HCEC 1CT (cell line): ENCODE results near the gene PKP3.
"Not testable (repeated sequence)": the region's sequence is repeated elsewhere in the genome, so short reads cannot be mapped to it uniquely, and the experiment has no call there.

ENCODE experiments used
- DNase-seq: peaks from one replicate; pipeline ENCODE4 v3.0.0-alpha.2; 2017

The PKP3 gene

DNA sequence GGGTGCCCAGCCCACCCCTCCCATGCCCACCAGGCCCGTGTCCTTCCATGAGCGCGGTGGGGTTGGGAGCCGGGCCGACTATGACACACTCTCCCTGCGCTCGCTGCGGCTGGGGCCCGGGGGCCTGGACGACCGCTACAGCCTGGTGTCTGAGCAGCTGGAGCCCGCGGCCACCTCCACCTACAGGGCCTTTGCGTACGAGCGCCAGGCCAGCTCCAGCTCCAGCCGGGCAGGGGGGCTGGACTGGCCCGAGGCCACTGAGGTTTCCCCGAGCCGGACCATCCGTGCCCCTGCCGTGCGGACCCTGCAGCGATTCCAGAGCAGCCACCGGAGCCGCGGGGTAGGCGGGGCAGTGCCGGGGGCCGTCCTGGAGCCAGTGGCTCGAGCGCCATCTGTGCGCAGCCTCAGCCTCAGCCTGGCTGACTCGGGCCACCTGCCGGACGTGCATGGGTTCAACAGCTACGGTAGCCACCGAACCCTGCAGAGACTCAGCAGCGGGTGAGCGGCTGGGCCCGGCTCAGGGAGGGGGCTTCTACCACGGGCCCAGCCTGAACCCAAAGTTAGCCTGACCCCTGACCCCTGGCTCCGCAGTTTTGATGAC, 3.0 kb downstream of the PKP3 start:
- DNase-seq, result peak; percentile 77

GRCh38 chr11:398826-399225, 4.8 kb downstream of the PKP3 start:
- DNase-seq, result no peak

- no peak for DNase-seq
These were observed 5.8 kb downstream of the PKP3 start for GRCh38 chr11:399731-400211.

- DNase-seq, result no peak
These were observed 6.3 kb downstream of the PKP3 start for GRCh38 chr11:400241-400689.

DNA sequence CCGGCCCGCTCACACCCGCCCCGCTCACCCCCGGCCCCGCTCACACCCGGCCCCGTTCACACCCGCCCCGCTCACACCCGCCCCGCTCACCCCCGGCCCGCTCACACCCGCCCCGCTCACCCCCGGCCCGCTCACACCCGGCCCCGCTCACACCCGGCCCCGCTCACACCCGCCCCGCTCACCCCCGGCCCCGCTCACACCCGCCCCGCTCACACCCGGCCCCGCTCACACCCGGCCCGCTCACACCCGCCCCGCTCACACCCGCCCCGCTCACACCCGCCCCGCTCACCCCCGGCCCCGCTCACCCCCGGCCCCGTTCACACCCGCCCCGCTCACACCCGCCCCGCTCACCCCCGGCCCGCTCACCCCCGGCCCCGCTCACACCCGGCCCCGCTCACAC, 7.2 kb downstream of the PKP3 start:
- not testable (repeated sequence) for DNase-seq

DNA sequence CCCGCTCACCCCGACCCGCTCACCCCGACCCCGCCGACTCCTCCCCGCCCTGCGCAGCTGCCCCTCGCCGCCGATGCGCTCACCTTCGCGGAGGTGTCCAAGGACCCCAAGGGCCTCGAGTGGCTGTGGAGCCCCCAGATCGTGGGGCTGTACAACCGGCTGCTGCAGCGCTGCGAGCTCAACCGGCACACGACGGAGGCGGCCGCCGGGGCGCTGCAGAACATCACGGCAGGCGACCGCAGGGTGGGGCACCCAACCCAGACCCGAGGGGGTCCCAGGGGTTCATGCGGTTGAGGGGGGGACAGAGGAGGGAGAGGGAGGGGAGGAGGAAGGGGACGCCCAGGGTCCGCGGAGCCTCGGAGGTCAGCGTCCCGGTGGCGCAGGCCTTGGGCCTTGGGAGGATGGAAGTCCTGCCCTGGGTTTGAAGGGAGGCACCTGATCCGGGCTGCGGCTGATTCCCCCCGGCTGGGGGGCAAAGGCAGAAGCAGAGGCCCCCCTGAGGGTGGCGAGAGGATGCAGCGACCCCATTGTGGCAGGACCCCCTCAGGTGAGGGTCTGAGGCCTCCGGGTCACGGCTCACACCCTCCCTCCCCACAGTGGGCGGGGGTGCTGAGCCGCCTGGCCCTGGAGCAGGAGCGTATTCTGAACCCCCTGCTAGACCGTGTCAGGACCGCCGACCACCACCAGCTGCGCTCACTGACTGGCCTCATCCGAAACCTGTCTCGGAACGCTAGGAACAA, 9.2 kb downstream of the PKP3 start:
- no peak for DNase-seq

GRCh38 chr11:403761-404431, 9.9 kb downstream of the PKP3 start:
- no peak for DNase-seq

DNA sequence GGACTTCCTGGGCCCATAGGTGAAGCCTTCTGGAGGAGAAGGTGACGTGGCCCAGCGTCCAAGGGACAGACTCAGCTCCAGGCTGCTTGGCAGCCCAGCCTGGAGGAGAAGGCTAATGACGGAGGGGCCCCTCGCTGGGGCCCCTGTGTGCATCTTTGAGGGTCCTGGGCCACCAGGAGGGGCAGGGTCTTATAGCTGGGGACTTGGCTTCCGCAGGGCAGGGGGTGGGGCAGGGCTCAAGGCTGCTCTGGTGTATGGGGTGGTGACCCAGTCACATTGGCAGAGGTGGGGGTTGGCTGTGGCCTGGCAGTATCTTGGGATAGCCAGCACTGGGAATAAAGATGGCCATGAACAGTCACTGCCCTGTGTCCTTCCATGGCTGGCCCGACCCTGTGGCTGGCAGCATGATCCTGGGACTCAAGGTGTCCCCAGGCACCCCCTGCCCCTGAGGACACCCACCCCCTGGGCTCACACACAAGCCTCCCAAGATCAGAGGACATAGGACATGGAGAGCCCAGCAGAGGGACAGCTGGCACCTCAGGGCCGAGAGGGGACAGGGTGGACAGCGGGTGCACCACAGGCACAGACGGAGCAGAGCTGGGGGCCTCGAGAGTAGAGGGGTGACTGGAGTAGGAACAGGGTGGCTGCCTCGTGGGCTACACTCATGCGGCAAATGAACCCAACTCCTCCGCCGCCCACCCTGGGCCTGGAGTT, 10.7 kb downstream of the PKP3 start:
- no peak for DNase-seq

GRCh38 chr11:405323-405953, 11.4 kb downstream of the PKP3 start:
- no peak for DNase-seq

GRCh38 chr11:405954-406795, 12.2 kb downstream of the PKP3 start:
- no peak for DNase-seq

- peak; percentile 66 for DNase-seq
These were observed 13.0 kb downstream of the PKP3 start for GRCh38 chr11:406796-407650.

DNA sequence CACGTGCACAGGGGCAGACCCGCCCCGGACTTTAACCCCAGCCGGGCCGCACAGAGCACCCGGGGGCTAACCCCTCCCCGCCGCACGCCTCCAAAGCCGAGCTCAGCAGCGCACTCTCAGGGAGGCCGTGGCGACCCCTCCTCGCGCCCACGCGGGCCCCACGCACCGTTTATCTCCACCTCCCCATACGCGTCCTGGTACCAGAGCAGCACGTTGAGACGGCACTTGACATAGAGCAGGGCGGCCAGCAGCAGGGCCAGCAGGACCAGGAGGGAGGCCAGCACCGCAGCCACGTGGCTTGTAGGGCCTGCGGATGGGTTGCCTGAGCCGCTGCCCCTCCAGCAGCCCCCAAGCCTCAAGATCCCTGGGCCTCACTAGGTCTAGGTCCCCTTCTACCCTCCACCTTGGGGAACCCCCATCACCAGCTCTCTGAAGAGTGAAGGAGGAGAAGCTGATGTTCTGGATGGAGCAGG, 13.7 kb downstream of the PKP3 start:
- no peak for DNase-seq

DNA sequence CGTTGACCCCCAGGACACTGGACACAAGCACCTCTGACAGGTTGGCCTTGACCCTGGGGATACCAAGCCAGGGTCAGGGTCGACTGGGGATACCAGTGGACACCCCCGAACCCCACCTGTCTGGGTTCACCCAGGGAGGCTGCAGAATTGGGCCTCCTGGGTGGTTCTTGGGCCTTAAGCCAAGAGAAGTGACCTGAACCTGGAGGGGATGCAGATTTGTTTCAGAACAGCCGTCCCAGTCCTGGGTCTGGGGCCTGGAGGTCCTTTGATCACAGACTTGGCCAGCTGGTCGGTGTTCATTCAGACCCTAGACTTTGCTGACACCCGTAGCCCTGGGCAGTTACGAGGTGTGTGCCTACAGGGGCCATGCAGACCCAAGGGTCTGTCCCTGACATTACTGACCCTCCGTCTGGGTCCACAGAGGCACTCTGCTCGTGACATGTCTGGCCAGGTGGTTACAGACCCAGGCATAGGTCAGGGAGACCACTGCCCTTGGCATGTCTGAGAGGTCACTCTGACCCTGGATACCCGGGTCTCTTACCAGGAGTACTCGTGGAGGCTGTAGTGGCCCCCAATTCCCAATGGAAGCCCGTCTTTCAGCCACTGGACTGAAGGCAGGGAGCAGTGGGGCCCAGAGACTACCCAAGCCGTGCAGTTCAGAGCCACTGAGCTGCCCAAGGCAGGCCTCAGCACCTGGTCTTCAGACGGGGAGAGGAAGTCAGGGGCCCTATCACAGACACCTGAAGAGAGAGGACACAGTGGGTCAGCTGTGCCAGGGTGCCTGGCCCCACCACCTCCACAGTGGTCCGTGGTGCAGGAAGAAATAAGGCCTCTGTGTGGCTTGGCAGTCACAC, 14.4 kb downstream of the PKP3 start:
- no peak for DNase-seq

DNA sequence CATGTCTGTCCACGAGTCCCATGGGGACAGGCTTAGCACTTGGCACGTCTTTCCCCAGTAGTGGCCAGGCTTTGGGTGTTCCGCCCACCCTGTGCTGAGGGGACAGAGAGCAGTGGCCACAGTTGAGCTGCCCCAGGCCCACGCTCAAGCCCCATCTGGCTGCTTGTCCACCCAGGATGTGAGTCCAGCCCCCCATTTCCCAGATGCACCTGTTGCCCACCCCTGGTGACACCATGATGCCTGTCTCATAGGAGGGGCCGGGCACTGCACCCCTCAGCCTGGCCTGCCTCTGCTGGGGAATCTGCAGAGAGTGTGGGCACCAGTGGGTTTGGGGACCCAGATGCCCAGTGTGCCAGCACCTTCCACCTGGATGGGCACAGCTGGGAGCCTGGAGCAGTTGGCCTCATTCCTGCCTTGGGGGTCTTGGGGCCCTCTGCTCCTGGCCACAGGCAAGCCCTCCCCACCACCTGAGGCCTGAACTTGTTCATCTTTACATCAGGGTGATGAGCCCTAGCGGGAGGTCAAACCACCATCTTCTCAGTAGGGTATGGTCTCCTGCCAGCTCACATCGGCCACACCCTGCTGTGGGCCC, 15.1 kb downstream of the PKP3 start:
- DNase-seq, result no peak

DNA sequence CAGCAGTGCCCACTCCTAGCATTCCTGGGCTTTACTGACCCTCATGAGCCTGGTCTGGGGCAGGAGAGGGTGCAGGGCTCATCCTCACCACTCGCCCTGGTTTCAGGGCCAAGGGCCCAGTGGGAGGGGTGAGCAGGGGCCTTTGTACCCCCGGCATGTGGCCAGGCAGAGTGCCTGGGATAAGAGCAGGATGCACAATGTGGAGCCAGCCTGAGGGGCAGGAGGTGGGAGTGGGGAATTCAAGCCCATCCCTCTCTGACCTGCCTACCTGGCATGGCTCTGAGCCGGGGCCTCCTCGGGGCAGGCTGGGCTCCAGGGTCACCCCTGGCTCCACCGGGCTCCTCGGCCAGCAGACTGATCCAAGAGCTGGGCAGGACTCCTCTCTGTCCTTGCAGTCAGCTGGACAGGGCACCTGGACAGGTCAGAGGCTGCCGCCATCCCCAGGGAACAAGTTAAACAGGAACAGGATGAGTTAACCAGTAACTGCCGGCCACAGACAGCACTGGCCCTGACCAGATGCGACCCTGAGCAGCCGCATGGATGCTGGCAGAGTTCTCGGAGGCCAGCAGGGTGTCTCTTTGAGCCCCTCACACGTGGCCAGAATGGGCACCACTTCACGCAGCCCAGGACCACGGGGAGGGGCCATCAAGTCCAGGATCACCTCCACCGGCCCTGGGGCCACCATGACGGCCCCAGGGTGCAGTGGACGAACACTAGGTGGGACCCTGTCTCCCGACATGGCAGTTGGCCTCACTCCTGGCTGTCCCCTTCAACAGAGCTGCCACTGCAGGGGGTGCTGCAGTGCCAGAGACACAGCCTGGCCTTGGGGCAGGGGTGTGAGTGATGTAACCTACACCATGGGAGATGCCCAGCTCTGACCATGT, 15.8 kb downstream of the PKP3 start:
- no peak for DNase-seq

DNA sequence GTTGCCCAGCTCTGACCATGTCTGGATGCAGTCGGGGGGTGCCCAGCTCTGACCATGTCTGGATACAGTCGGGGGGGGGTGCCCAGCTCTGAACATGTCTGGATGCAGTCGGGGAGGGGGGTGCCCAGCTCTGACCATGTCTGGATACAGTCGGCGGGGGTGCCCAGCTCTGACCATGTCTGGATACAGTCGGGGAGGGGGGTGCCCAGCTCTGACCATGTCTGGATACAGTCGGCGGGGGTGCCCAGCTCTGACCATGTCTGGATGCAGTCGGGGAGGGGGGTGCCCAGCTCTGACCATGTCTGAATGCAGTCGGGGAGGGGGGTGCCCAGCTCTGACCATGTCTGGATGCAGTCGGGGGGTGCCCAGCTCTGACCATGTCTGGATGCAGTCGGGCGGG, 16.7 kb downstream of the PKP3 start:
- not testable (repeated sequence) for DNase-seq

DNA sequence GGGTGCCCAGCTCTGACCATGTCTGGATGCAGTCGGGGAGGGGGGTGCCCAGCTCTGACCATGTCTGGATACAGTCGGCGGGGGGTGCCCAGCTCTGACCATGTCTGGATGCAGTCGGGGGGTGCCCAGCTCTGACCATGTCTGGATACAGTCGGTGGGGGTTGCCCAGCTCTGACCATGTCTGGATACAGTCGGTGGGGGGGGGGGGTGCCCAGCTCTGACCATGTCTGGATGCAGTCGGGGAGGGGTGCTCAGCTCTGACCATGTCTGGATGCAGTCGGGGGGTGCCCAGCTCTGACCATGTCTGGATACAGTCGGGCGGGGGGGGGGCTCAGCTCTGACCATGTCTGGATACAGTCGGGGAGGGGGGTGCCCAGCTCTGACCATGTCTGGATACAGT, 17.5 kb downstream of the PKP3 start:
- DNase-seq, result not testable (repeated sequence)

DNA sequence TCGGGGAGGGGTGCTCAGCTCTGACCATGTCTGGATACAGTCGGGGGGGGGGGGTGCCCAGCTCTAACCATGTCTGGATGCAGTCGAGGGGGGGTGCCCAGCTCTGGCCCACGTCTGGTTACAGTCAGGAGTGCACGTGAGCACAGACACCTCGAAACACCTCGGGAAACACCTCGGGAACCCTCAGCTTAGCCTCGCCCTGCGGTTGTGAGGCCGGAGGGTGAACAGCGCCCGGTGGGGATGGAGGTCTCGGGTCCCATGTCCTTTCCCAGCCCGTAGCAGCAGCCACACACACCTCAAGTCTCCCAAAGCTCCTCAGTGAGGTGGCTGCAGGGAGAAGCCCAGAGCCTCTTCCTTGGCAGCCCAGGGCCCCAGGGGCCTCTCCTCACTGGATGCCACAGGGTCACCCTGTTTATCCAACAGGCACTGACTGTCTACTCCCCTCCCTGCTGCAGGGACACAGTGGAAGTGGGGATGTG, 18.7 kb downstream of the PKP3 start:
- no peak for DNase-seq
